H9 (cell line): ENCODE results near the gene ARRDC1. TPM values are rescaled to one million over a fixed set of nuclear protein-coding genes. Genes with fewer than 3 reads are reported as not detected.

ENCODE experiments used
- DNase-seq: peaks from one replicate; pipeline ENCODE4 v3.0.0-alpha.2; 2017
- H2AFZ ChIP-seq: one replicate; pipeline ENCODE4 v1.6.1; 2013; ENCODE audit warnings: mild to moderate bottlenecking, low read length, control low read depth, moderate library complexity
- H2AK5ac ChIP-seq: 2 replicates; pipeline ENCODE4 v1.6.1; 2013; ENCODE audit warnings: low read length, control low read depth, mixed read lengths; ENCODE audit not compliant: insufficient read length
- H2BK120ac ChIP-seq: one replicate; pipeline ENCODE4 v1.6.1; 2013; ENCODE audit warnings: low read depth, mild to moderate bottlenecking, low read length, control low read depth, inconsistent platforms; ENCODE audit not compliant: poor library complexity, severe bottlenecking
- H2BK12ac ChIP-seq: 2 replicates; pipeline ENCODE4 v1.6.1; 2013; ENCODE audit warnings: low read length, control low read depth, mixed read lengths, low read depth; ENCODE audit not compliant: insufficient read length
- H2BK15ac ChIP-seq: 2 replicates; pipeline ENCODE4 v1.6.1; 2013; ENCODE audit warnings: low read depth, low read length, control low read depth
- H2BK20ac ChIP-seq: one replicate; pipeline ENCODE4 v1.6.1; 2013; ENCODE audit warnings: low read depth, mild to moderate bottlenecking, low read length, control low read depth, inconsistent platforms; ENCODE audit not compliant: poor library complexity, severe bottlenecking
- H2BK5ac ChIP-seq: 2 replicates; pipeline ENCODE4 v1.6.1; 2013; ENCODE audit warnings: low read length, control low read depth, mixed read lengths; ENCODE audit not compliant: insufficient read length
- H3K14ac ChIP-seq: 2 replicates; pipeline ENCODE4 v1.6.1; 2013; ENCODE audit warnings: low read length, control low read depth; ENCODE audit not compliant: insufficient read depth
- H3K18ac ChIP-seq: 2 replicates; pipeline ENCODE4 v1.6.1; 2013; ENCODE audit warnings: low read depth, mild to moderate bottlenecking, mixed read lengths, low read length, control low read depth; ENCODE audit not compliant: insufficient read length
- H3K23ac ChIP-seq: 2 replicates; pipeline ENCODE4 v1.6.1; 2013; ENCODE audit warnings: low read length, control low read depth, mixed read lengths, low read depth; ENCODE audit not compliant: insufficient read length
- H3K23me2 ChIP-seq: 2 replicates; pipeline ENCODE4 v1.6.1; 2013; ENCODE audit warnings: low read depth, mild to moderate bottlenecking, mixed read lengths, low read length, control low read depth; ENCODE audit not compliant: insufficient read length, poor library complexity, severe bottlenecking
- H3K27ac ChIP-seq: 2 replicates; pipeline ENCODE4 v1.5.1; 2013; ENCODE audit warnings: low read length, control low read depth, mixed read lengths, low read depth; ENCODE audit not compliant: insufficient read length
- H3K27me3 ChIP-seq: 2 replicates; pipeline ENCODE4 v1.6.1; 2013; ENCODE audit warnings: low read length, control low read depth, inconsistent platforms; ENCODE audit not compliant: insufficient read depth
- H3K4ac ChIP-seq: 2 replicates; pipeline ENCODE4 v1.6.1; 2013; ENCODE audit warnings: low read depth, mild to moderate bottlenecking, control low read depth, inconsistent platforms, low read length, moderate library complexity
- H3K4me1 ChIP-seq: 2 replicates; pipeline ENCODE4 v1.6.1; 2013; ENCODE audit warnings: low read length, control low read depth, inconsistent platforms; ENCODE audit not compliant: insufficient read depth
- H3K4me2 ChIP-seq: 2 replicates; pipeline ENCODE4 v1.6.1; 2013; ENCODE audit warnings: low read length, control low read depth, mixed read lengths; ENCODE audit not compliant: insufficient read length, insufficient read depth
- H3K56ac ChIP-seq: 2 replicates; pipeline ENCODE4 v1.6.1; 2013; ENCODE audit warnings: low read depth, mild to moderate bottlenecking, mixed read lengths, low read length, control low read depth; ENCODE audit not compliant: insufficient read length
- H3K79me1 ChIP-seq: 2 replicates; pipeline ENCODE4 v1.6.1; 2013; ENCODE audit warnings: low read depth, mild to moderate bottlenecking, moderate library complexity, low read length, control low read depth, inconsistent platforms; ENCODE audit not compliant: insufficient read depth, poor library complexity, severe bottlenecking
- H3K79me2 ChIP-seq: 2 replicates; pipeline ENCODE4 v1.6.1; 2013; ENCODE audit warnings: low read length, control low read depth, inconsistent platforms; ENCODE audit not compliant: insufficient read depth
- H3K9ac ChIP-seq: 2 replicates; pipeline ENCODE4 v1.6.1; 2013; ENCODE audit warnings: low read length, control low read depth, mixed read lengths; ENCODE audit not compliant: insufficient read length; ENCODE audit errors: extremely low read depth
- H3K9me3 ChIP-seq: one replicate; pipeline ENCODE4 v1.6.1; 2013; ENCODE audit warnings: low read depth, low read length, inconsistent platforms; ENCODE audit not compliant: control insufficient read depth
- H3T11ph ChIP-seq: one replicate; pipeline ENCODE4 v1.6.1; 2013; ENCODE audit warnings: mild to moderate bottlenecking, low read length, control low read depth, inconsistent platforms
- H4K20me1 ChIP-seq: one replicate; pipeline ENCODE4 v1.6.1; 2013; ENCODE audit not compliant: control insufficient read depth, insufficient read length, insufficient read depth
- H4K5ac ChIP-seq: 2 replicates; pipeline ENCODE4 v1.6.1; 2013; ENCODE audit warnings: low read depth, mild to moderate bottlenecking, mixed read lengths, low read length, control low read depth; ENCODE audit not compliant: insufficient read length
- H4K8ac ChIP-seq: replicated peaks from 2 replicates; pipeline ENCODE4 v1.6.1; 2013; ENCODE audit warnings: low read length, control low read depth, mixed read lengths, low read depth; ENCODE audit not compliant: insufficient read length
- H4K91ac ChIP-seq: 2 replicates; pipeline ENCODE4 v1.6.1; 2013; ENCODE audit warnings: low read depth, mild to moderate bottlenecking, moderate library complexity, mixed read lengths, low read length, control low read depth; ENCODE audit not compliant: insufficient read length
- H3K27ac Mint-ChIP-seq, 3 experiments: 2 replicates in 2 of 3; 3 replicates in 1 of 3; pipeline ENCODE4 v1.8.0; 2020 to 2021; ENCODE audit warnings: mixed read lengths in 3 of 3, mild to moderate bottlenecking in 1 of 3, moderate library complexity in 1 of 3
- H3K27me3 Mint-ChIP-seq: 2 replicates; pipeline ENCODE4 v1.8.0; 2021; ENCODE audit warnings: low read depth, mild to moderate bottlenecking, moderate library complexity, mixed read lengths
- H3K36me3 Mint-ChIP-seq, 3 experiments: 2 replicates in 2 of 3; 3 replicates in 1 of 3; pipeline ENCODE4 v1.8.0; 2020 to 2021; ENCODE audit warnings: low read depth in 3 of 3, mixed read lengths in 3 of 3; ENCODE audit not compliant: insufficient read depth in 1 of 3
- H3K4me1 Mint-ChIP-seq, 2 experiments: 2 replicates each; pipeline ENCODE4 v1.8.0; 2020; ENCODE audit warnings: mixed read lengths in 2 of 2
- H3K4me3 Mint-ChIP-seq, 2 experiments: 2 replicates in 1 of 2; 3 replicates in 1 of 2; pipeline ENCODE4 v1.8.0; 2020 to 2021; ENCODE audit warnings: mild to moderate bottlenecking in 2 of 2, mixed read lengths in 2 of 2, moderate library complexity in 1 of 2
- H3K9me3 Mint-ChIP-seq, 2 experiments: 2 replicates in 1 of 2; 3 replicates in 1 of 2; pipeline ENCODE4 v1.8.0; 2020; ENCODE audit warnings: mild to moderate bottlenecking in 2 of 2, mixed read lengths in 2 of 2, moderate library complexity in 1 of 2
- WGBS: extraction: QIAGEN DNeasy Blood & Tissue Kit; methylation state at CpG from one replicate; pipeline ENCODE4 v1.1.7; 2013; ENCODE audit warnings: missing lambda C conversion rate, low lambda C conversion rate, mixed read lengths; ENCODE audit not compliant: insufficient read length; ENCODE audit errors: extremely low coverage; 5-methylcytosine and 5-hydroxymethylcytosine counted together
- total RNA-seq: library from RNA; stranded (reverse); gene quantifications from 2 replicates; pipeline ENCODE4 v1.2.1, GENCODE V29; 2021
- TF ChIP-seq, protein P1 (sequence below): fragments of 200-600 bp; sonication (generic); conservative IDR thresholded peaks from 3 replicates; pipeline ENCODE4 v1.8.0; 2021; ENCODE audit warnings: antibody characterized with exemption, mild to moderate bottlenecking

ARRDC1 gene
- total RNA-seq, 1 experiment from 2014 or later: 34.4 TPM

DNA sequence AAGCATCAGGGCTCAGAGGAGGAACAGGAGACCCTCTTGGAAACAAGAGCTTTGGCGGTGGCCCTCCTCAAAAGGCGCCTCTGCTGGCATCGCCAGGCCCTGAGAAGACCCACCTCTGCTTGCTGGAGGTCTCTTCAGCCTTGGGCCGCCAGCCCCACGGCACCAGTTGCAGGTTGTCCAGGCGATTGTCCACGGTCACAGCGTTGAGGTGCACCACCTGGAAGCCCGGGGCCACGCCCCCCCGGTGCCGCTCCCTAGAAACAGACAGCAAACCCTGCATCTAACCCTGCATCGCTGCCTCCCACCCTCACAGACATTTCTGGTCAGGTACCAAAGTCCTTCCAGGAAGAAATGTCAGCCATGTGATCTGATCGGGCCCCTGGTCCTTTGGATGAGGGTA is 18.6 kb upstream of the ARRDC1 start:
- Mint-ChIP-seq H3K27ac (no peak overlapping the region), H3K4me1 (peaks cover 8 to 15% of the 10 kb centered on the region in 2 experiments), H3K9me3 (no peaks in the 10 kb centered on the region; a peak in 1 of 5 replicates), H3K27me3 (peaks cover 6% of the 10 kb centered on the region), H3K36me3 (peaks cover 29 to 75% (median 61%) of the 10 kb centered on the region in 3 experiments; a peak in 6 of 7 replicates), H3K4me3 (no peak overlapping the region)
- H4K5ac ChIP-seq: no peak overlapping the region
- H3K14ac ChIP-seq: no peak overlapping the region
- no peak overlapping the region for H3K4ac ChIP-seq
- H3K23ac ChIP-seq: no peak overlapping the region
- no peaks in the 10 kb centered on the region for H4K20me1 ChIP-seq
- H4K91ac ChIP-seq: no peak overlapping the region
- no peak overlapping the region for H3K56ac ChIP-seq
- no peak overlapping the region for H3K4me2 ChIP-seq
- DNase-seq: no peak
- H3K27me3 ChIP-seq: no peaks in the 10 kb centered on the region
- H4K8ac ChIP-seq: no peak overlapping the region
- peaks cover 4% of the 10 kb centered on the region; the same call in 1 of the 2 replicates for H3K79me2 ChIP-seq
- H3K9me3 ChIP-seq: no peaks in the 10 kb centered on the region
- no peak overlapping the region for H3T11ph ChIP-seq
- no peak overlapping the region for H2AFZ ChIP-seq
- H3K4me1 ChIP-seq: peaks cover 4% of the 10 kb centered on the region; the same call in 1 of the 2 replicates
- H2BK20ac ChIP-seq: no peak overlapping the region
- H3K18ac ChIP-seq: no peak overlapping the region
- H3K27ac ChIP-seq: no peak overlapping the region
- TF ChIP-seq, protein P1, sequence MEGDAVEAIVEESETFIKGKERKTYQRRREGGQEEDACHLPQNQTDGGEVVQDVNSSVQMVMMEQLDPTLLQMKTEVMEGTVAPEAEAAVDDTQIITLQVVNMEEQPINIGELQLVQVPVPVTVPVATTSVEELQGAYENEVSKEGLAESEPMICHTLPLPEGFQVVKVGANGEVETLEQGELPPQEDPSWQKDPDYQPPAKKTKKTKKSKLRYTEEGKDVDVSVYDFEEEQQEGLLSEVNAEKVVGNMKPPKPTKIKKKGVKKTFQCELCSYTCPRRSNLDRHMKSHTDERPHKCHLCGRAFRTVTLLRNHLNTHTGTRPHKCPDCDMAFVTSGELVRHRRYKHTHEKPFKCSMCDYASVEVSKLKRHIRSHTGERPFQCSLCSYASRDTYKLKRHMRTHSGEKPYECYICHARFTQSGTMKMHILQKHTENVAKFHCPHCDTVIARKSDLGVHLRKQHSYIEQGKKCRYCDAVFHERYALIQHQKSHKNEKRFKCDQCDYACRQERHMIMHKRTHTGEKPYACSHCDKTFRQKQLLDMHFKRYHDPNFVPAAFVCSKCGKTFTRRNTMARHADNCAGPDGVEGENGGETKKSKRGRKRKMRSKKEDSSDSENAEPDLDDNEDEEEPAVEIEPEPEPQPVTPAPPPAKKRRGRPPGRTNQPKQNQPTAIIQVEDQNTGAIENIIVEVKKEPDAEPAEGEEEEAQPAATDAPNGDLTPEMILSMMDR: no peak
- no CpG with 5 or more reads among the region's 14 CpGs for WGBS
- H2AK5ac ChIP-seq: no peak overlapping the region
- H2BK15ac ChIP-seq: no peak overlapping the region
- H3K23me2 ChIP-seq: peaks cover 9% of the 10 kb centered on the region
- H3K9ac ChIP-seq: no peak overlapping the region
- no peak overlapping the region for H2BK120ac ChIP-seq
- no peak overlapping the region for H2BK12ac ChIP-seq
- no peak overlapping the region for H2BK5ac ChIP-seq
- H3K79me1 ChIP-seq: peaks cover 6% of the 10 kb centered on the region
